NCI-H146 treated with DMSO at 0.1 percent for 48 hours (cell line): ENCODE results near the gene CBLB.
"Not testable (repeated sequence)": the region's sequence is repeated elsewhere in the genome, so short reads cannot be mapped to it uniquely, and the experiment has no call there.

Experiments
- DNase-seq: peaks from one replicate; lab custom pipeline; 2025; ENCODE audit not compliant: unreplicated experiment; lab: John Stamatoyannopoulos, UW

CBLB gene

DNA sequence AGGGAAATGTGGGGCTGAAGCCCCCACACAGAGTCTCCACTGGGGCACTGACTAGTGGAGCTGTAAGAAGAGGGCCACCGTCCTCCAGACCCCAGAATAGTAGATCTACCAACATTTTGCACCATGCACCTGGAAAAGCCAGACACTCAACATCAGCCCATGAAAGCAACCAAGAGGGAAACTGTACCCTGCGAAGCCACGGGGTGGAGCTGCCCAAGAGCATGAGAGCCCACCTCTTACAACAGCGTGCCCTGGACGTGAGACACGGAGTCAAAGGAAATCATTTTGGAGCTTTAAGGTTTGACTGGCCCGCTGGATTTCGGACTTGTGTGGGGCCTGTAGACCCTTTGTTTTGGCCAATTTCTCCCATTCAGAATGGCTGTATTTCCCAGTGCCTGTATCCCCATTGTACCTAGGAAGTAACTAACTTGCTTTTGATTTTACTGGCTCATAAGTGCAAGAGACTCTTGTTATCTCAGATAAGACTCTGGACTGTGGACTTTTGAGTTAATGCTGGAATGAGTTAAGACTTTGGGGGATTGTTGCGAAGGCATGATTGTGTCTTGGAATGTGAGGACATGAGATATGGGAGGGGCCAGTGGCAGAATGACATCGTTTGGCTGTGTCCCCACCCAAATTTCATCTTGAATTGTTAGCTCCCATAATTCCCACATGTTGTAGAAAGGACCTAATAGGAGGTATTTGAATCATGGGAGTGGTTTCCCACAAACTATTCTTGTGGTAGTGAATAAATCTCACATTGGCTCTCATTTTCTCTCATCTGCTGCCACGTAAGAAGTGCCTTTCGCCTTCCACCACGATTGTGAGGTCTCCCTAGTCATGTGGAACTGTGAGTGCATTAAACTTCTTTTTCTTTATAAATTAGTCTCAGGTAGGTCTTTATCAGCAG lies 105.8 kb downstream of the CBLB start:
- no peak for DNase-seq

GRCh38 chr3:105762214-105762613 lies 106.6 kb downstream of the CBLB start:
- not testable (repeated sequence) for DNase-seq

- no peak for DNase-seq
These were observed 109.3 kb downstream of the CBLB start for GRCh38 chr3:105759442-105760078.

DNA sequence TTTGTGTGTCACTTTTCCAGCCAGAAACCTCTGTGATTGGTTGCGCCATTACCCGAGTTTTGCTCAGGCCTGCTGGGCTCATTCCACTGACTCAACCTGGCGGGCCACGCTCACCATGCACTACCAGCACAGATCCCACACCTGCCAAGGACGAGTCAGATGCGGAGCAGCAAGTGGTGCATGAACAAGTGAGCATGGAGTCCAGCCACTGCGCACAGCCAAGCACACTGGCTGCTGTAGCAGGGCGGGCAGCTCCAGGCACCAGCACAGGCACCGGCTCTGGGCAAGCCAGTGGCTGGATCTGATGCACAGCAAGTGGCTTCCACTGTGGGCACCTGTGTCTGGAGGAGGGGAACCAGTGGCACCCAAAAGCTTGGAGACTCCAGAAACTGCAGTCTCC lies 110.4 kb downstream of the CBLB start:
- DNase-seq, result no peak

- no peak for DNase-seq
These were observed 113.5 kb downstream of the CBLB start for GRCh38 chr3:105755121-105755886.

DNA sequence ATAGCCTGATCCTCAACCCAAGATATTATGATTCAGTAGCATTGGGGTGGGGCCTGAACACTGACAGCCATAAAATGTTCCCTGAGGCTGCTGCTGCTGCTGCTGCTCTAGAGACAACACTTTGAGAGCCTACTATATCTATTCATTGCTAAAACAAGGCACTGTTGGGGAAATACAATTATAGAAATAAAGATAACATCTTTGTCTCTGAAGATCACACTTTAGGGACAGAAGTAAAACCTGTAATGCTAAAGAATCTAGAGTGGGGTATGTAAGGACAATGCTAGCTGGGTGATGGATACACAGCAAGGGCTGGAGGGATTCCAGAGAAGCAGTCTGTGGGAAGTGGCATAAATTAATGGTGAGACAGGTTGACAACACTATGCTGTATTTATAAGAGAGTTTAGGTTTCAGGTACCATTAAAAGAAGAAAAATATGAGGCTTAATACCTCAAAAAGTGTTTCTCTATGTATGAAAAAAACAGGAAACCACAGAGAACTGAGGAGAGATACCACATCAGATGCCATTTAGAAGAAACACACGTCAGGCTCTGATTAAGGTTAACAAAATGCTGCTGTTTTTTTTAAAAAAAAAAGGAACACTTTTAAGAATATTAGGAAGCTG lies 115.9 kb downstream of the CBLB start:
- no peak for DNase-seq

GRCh38 chr3:105747696-105748095 lies 121.1 kb downstream of the CBLB start:
- DNase-seq, result no peak

- no peak for DNase-seq
These were observed 121.7 kb downstream of the CBLB start for GRCh38 chr3:105747060-105747541.

DNA sequence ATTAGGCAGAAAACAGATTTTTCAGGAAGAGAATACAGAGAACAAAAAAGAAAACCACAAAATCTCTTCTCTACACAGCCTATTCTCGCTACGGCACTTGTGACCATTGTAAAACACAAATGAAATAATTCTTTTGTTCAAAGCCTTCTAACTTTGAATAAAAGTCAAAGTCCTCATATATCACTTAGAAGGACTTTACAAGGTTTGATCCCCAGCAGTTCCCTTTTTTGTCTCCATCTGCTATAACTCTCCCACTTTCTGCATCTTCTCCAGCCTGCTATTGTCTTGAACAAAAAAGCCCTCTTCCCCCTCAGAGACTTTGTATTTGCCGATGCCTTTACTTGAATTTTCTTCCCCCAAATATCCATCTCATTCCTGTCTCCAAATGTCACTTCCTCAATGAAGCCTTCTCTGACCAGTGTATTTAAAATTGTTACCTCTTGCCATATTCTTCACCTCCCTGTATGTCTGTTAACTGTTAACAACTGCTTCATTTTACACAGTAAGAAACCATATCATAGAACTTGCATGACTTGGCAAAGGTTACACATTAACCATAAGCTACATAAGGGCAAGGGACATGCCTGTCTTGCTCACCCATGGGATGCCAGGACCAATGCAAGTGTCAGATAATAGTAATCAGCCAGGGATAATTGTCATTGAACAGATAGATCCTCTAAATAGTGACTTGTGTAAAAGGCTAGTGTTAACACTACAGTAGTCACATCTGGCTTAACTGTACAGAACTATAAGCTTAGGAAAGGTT lies 122.4 kb downstream of the CBLB start:
- DNase-seq, result no peak

DNA sequence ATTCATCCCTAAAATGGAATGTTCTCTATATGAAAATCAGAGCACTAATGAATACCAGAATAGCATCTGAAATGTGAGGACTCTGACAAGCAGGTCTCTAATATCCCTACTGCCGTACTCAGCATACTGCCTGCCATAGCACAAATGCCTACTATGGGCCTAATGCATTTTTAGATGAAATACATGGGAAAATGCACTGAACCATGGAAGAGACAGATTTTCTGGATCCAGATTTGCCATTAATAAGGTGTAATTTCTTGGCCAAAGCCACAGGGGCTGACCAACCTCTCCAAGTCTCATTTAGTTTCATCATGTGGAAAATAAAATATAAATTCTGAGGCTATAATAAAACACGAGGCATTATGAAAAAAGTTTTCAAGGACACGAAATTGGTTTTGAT lies 123.8 kb downstream of the CBLB start:
- no peak for DNase-seq

DNA sequence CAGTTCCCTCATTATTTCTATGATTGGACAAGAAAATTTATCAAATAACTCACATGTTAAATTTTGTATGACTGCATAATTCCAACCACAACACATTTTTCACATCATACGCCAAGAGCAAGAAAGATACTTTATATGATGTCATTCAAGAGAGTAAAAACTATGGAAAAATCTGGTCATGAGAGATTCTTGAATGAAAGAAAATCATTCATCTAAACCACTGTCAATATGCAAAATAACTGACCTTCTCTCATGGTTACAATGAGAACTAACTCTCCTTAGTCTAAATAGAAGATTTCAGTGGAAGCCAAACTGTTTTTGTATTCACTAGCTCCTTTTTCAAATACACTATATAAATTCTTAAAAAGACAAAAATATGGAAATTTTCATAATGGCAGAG lies 124.6 kb downstream of the CBLB start:
- no peak for DNase-seq

- no peak for DNase-seq
These were observed 135.5 kb downstream of the CBLB start for GRCh38 chr3:105733356-105733755.

GRCh38 chr3:105731686-105732085 lies 137.1 kb downstream of the CBLB start:
- DNase-seq, result no peak

DNA sequence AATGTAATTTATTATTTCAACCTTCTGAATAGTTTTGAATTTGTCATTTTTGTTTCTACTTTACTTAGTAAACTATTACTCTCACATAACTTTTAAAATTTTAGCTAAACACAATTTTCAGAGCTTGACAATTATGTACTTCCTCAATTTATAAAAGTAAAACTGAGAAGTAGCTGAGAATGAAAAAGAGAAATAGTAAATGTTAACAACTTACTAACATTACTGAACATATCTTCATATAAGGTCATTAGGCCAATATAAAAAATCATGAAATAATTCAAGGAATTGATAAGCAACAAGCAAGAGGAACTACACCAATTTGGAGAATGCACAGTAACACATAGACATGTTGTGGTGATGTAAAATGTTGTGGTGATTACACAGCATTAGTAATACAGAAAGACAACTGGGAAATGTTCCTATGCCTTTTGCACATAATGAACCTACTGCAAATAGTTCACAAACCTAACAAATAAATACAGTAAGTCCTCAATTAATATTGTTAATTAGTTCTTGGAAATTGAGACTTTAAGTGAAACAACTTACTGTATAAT lies 137.9 kb downstream of the CBLB start:
- no peak for DNase-seq

- DNase-seq, result no peak
These were observed 139.1 kb downstream of the CBLB start for GRCh38 chr3:105729667-105730066.

GRCh38 chr3:105728771-105729312 lies 140.0 kb downstream of the CBLB start:
- no peak for DNase-seq

GRCh38 chr3:105727036-105727435 lies 141.8 kb downstream of the CBLB start:
- not testable (repeated sequence) for DNase-seq

DNA sequence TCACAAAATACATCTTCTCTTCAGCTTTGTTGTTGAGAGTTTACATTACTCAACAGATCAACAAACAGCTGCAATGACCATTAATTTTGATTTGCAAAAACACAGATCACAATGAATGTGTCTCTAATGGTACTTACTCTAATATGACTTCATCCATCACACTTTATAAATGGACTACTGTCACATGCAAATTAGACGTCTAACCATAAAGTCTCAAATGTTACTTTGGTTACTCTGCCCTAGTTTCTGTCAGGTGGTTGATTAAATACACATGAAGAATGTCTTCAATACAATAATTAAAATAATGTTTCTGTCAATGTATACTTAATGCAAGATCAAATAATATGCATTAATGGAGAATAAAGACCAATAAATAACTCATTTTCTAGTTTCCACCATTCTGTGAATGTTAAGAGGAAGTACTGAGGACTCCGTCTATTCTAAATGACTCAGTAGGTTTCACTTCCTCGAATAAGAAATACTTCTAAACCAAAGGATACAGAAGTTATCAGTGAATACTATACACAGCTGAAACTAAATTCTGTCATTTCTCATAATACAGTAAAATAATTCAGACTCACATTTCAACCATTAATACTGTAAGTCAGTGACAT lies 145.8 kb downstream of the CBLB start:
- DNase-seq, result no peak

DNA sequence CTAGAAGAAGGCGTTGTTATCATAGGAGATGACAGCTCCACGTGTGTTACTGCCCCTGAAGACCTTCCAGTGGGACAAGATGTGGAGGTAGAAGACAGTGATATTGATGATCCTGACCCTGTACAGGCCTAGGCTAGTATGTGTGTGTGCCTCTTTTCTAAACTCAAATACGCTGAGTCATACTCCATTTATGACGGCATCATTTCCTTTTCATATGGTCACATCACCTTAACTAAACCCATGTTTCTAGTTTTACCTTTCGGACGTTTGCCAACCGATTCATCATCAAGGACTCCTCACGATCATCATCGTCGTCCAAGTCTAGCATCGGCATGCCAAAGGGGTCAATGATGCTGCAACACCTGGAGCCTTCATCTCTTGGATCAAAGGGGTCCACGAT lies 149.0 kb downstream of the CBLB start:
- DNase-seq, result no peak
